RWPE2 (cell line): Measurements from ENCODE around the gene KPNB1.
A peak's percentile ranks its signal among the peaks of the same experiment; 100 is the strongest.

Experiments
- ATAC-seq: fragments of 200-7000 bp; cut with Tn5 transposase; 3 replicates; pipeline ENCODE4 v1.9.1; 2021; ENCODE audit warnings: low read depth
- DNase-seq: peaks from one replicate; pipeline ENCODE4 v3.0.0-alpha.2; 2020; ENCODE audit warnings: low spot score
- H3K27ac ChIP-seq: fragments of 450-650 bp; 2 replicates; pipeline ENCODE4 v1.5.1; 2017; ENCODE audit warnings: mild to moderate bottlenecking; ENCODE audit not compliant: poor library complexity, severe bottlenecking
- H3K27me3 ChIP-seq: fragments of 250-450 bp; sonication (Bioruptor Pico); 2 replicates; pipeline ENCODE4 v1.5.1; 2021; ENCODE audit warnings: mild to moderate bottlenecking, moderate library complexity; ENCODE audit not compliant: insufficient read depth, poor library complexity, severe bottlenecking
- H3K36me3 ChIP-seq: fragments of 250-450 bp; sonication (Bioruptor Pico); 2 replicates; pipeline ENCODE4 v1.5.1; 2020; ENCODE audit warnings: low read depth, mild to moderate bottlenecking, moderate library complexity
- H3K4me1 ChIP-seq: fragments of 250-450 bp; sonication (Bioruptor Pico); 2 replicates; pipeline ENCODE4 v1.5.1; 2021; ENCODE audit warnings: mild to moderate bottlenecking, moderate library complexity; ENCODE audit not compliant: insufficient read depth, poor library complexity, severe bottlenecking
- H3K4me3 ChIP-seq: fragments of 250-450 bp; sonication (Bioruptor Pico); 2 replicates; pipeline ENCODE4 v1.5.1; 2021; ENCODE audit warnings: mild to moderate bottlenecking, moderate library complexity; ENCODE audit not compliant: severe bottlenecking
- H3K9me3 ChIP-seq: fragments of 250-450 bp; sonication (Bioruptor Pico); 2 replicates; pipeline ENCODE4 v1.5.1; 2021; ENCODE audit warnings: mild to moderate bottlenecking, moderate library complexity; ENCODE audit not compliant: severe bottlenecking
- CTCF ChIP-seq: fragments of 450-650 bp; IDR thresholded peaks from one replicate; pipeline ENCODE4 v1.5.1; 2017; ENCODE audit warnings: mild to moderate bottlenecking, moderate library complexity; ENCODE audit not compliant: poor library complexity, severe bottlenecking

The KPNB1 gene

DNA sequence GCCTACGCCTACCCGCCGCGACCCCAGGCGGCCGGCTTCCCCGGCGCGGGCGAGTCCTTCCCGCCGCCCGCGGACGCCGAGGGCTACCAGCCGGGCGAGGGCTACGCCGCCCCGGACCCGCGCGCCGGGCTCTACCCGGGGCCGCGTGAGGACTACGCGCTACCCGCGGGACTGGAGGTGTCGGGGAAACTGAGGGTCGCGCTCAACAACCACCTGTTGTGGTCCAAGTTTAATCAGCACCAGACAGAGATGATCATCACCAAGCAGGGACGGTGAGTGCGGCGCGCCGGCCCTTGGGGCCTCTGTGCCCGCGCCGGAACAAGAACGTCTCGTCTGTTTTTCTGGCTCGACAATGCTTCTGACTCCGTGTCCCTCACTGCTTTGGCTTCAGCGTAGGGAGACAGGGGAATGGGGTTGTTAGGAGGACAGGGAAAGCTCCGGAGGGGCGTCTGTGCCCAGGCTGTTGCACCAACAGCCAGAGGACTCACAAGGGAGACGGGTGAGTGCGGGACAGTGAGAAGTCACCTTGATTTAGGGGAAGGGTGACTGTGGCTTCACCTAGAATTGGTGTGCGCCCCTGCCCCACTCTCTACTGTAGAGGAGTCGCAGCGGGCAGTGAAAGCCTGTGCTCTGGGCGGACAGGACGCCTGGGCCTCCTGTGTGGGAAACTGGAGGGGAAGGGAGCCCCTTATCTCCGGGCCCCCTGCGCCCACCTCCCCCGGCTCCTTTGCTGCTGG lies 84.1 kb downstream of the KPNB1 start:
- Histone ChIP-seq H3K4me3 (peak overlapping the region; percentile 17), H3K4me1 (no peaks in the 10 kb centered on the region), H3K9me3 (no peaks in the 10 kb centered on the region), H3K27me3 (peaks cover 57% of the 10 kb centered on the region), H3K27ac (no peak overlapping the region), H3K36me3 (no peaks in the 10 kb centered on the region)
- DNase-seq (peak; percentile 45), ATAC-seq (peak; percentile 48)
- no peak for TF ChIP-seq CTCF

DNA sequence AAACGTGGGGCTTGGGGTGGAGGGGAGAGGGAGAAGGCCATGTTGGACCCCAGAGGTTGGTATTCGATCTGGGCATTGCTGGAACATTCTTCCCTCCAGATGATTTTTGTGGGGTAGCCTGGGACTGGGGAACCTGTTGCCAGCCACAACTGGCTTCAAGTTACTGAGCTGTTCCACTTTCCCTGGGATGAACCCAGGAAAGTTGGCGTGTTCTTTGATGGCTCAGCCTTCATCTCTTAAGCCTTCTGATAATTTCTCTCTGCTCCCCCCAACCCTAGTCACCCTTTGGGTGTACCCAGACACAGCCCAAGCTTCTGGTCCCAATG lies 85.4 kb downstream of the KPNB1 start:
- no peaks in the 10 kb centered on the region for H3K4me1 ChIP-seq
- H3K36me3 ChIP-seq = no peaks in the 10 kb centered on the region
- no peak overlapping the region for H3K27ac ChIP-seq
- DNase-seq = no peak
- TF ChIP-seq CTCF = no peak
- ATAC-seq = no peak
- H3K27me3 ChIP-seq = peaks cover 51% of the 10 kb centered on the region
- no peak overlapping the region for H3K4me3 ChIP-seq
- no peaks in the 10 kb centered on the region for H3K9me3 ChIP-seq
